GM12872 (cell line): ENCODE data around the gene FAM3A.

Experiments used
- CTCF ChIP-seq: IDR thresholded peaks from 3 replicates; pipeline ENCODE4 v1.5.1; 2011; ENCODE audit warnings: low read depth, mild to moderate bottlenecking, low read length, moderate library complexity; ENCODE audit not compliant: insufficient read depth

The FAM3A gene

GRCh38 chrX:154481911-154482601 lies 34.0 kb downstream of the FAM3A start:
- no peak for TF ChIP-seq CTCF

GRCh38 chrX:154481195-154481594 lies 34.8 kb downstream of the FAM3A start:
- no peak for TF ChIP-seq CTCF

GRCh38 chrX:154478728-154479622 lies 37.1 kb downstream of the FAM3A start, which contains the start of gene LAGE3:
LAGE3 (minus strand) TSS chrX:154479281; CDS start chrX:154478915, 366 bp downstream.
- no peak for TF ChIP-seq CTCF

GRCh38 chrX:154477891-154478477 lies 38.0 kb downstream of the FAM3A start:
- TF ChIP-seq CTCF: no peak

GRCh38 chrX:154476821-154477220 lies 39.2 kb downstream of the FAM3A start:
- no peak for TF ChIP-seq CTCF

GRCh38 chrX:154473683-154474082 lies 42.3 kb downstream of the FAM3A start:
- no peak for TF ChIP-seq CTCF
